Activated CD4-positive, alpha-beta memory T cell treated with anti-CD3 and anti-CD28 coated beads for 36 hours (primary cell): ENCODE results near the gene TMBIM6. TPM values are rescaled to one million over a fixed set of nuclear protein-coding genes. Genes with fewer than 3 reads are reported as not detected.
"Not testable (repeated sequence)": the region's sequence is repeated elsewhere in the genome, so short reads cannot be mapped to it uniquely, and the experiment has no call there.

Experiments used
- CTCF ChIA-PET: fragments of 350-600 bp; sonication (Branson Sonifier 250); formaldehyde crosslinking; loops from one replicate; lab custom pipeline; 2021; ENCODE audit warnings: antibody characterized with exemption, inconsistent platforms; lab: Charles Lee
- POLR2A ChIA-PET: fragments of 350-600 bp; sonication (Branson Sonifier 250); formaldehyde crosslinking; loops from one replicate; lab custom pipeline; 2021; ENCODE audit warnings: antibody characterized with exemption; lab: Charles Lee
- DNase-seq: peaks from one replicate; pipeline ENCODE4 v3.0.0-alpha.2; 2020
- H3K27ac Mint-ChIP-seq: one replicate; pipeline ENCODE4 v1.8.0; 2021; ENCODE audit warnings: mixed read lengths
- H3K27me3 Mint-ChIP-seq: one replicate; pipeline ENCODE4 v1.8.0; 2021; ENCODE audit warnings: mixed read lengths
- H3K36me3 Mint-ChIP-seq: one replicate; pipeline ENCODE4 v1.8.0; 2021; ENCODE audit warnings: mixed read lengths
- H3K4me1 Mint-ChIP-seq: one replicate; pipeline ENCODE4 v1.8.0; 2021; ENCODE audit warnings: low read depth, mixed read lengths
- H3K4me3 Mint-ChIP-seq: one replicate; pipeline ENCODE4 v1.8.0; 2021; ENCODE audit warnings: mild to moderate bottlenecking, mixed read lengths
- H3K9me3 Mint-ChIP-seq: one replicate; pipeline ENCODE4 v1.8.0; 2021; ENCODE audit warnings: mixed read lengths
- intact Hi-C: fragments of 100-400 bp; cut with micrococcal nuclease; formaldehyde crosslinking; loops from one replicate; pipeline ENCODE4 v1.15.1; 2023
- total RNA-seq, 2 experiments: library from RNA; stranded (reverse); gene quantifications; one replicate each; pipeline ENCODE4 v1.2.3, GENCODE V29; 2021

The TMBIM6 gene
- total RNA-seq, 2 experiments from 2014 or later: 481 to 486 TPM

DNA sequence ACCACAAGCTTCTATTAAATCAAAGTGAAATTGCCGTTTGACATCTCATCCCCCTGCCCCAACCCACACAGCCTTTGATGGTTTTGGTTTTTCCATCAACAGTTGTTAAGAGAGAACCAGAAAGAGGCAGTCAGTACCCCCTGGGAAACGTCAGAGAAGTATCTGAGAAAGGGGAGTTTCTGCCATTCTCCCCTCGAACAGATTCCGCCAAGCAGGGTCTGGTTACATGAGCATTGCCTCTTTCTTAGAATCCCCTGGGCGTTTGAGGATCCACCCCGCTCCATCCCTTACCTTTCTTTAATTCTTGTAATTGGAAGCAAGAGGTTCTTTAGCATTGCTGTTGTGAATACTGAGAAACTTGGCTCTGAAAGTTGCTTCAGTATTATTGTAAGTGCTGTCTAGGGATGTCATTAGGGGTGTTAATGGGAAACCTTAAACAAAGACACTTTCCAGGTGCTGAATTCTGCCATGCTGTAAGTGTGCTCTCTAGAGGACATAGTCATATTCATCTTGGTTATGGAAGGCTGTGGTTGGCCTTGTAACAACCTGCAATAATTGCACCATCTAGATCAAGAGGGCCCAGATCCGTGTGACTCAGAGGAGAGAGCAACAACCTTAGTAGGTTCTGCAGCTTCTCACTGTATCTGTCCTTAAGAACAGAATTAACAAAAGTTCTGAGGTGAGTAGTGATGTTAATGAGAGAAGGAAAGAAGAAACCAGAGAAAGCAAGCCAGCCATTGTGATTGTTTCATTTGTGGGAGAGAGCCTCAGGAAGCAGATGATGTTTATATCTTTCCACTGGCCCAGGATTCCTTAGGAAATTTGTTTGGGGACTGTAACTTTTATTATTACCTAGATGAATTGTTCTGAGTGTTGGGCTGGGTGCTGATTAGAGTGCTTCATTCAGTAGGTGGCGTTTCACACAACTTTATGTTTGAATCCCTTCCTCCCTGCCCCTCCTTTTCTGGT, 9.0 kb downstream of the TMBIM6 start:
- intact Hi-C loops: loop anchor here (1.0 to 10.0 kb wide), 7 partner anchors 9 to 1572 kb away; partner anchors contain the start of genes BIN2, SLC11A2 and TMBIM6
- Mint-ChIP-seq H3K27me3 (no peaks in the 10 kb centered on the region), H3K4me1 (peaks cover 86% of the 10 kb centered on the region), H3K27ac (peak overlapping the region; percentile 92), H3K36me3 (peaks cover 46% of the 10 kb centered on the region), H3K9me3 (no peaks in the 10 kb centered on the region), H3K4me3 (peak overlapping the region; percentile 54)
- ChIA-PET CTCF (interaction anchor here (1.6 to 8.5 kb wide), 3 partner anchors 9 to 27 kb away, joined by 6 to 74 read pairs (median 23); partner anchors contain the start of gene TMBIM6), POLR2A (interaction anchor here (0.7 to 2.4 kb wide), 4 partner anchors 9 to 764 kb away, joined by 3 to 26 read pairs (median 8); partner anchors contain the start of gene TMBIM6)
- peak; percentile 77 for DNase-seq

DNA sequence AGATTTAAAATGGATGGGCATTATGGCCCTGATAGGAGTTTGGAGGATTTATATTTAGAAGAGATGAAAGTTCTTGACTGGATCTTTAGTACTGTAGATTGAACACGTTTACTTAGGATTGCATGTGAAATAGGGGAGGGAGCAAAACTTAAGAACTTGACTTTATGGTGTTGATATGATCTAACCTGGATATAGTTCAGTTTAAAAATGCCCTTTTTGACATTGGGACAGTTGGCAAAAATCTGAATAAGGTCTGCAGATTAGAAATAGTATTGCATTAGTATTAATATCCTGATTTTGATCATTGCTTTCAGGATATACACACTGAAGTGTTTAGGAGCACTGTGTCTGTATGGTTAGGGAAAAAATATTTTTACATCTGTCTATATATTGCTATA, 9.6 kb downstream of the TMBIM6 start:
- no peak for DNase-seq
- peak overlapping the region; percentile 92 for H3K27ac Mint-ChIP-seq
- intact Hi-C loops: loop anchor here (1.0 to 10.0 kb wide), 7 partner anchors 10 to 1571 kb away; partner anchors contain the start of genes BIN2, SLC11A2 and TMBIM6
- H3K27me3 Mint-ChIP-seq: no peaks in the 10 kb centered on the region
- H3K9me3 Mint-ChIP-seq: no peaks in the 10 kb centered on the region
- H3K4me3 Mint-ChIP-seq: peak overlapping the region; percentile 54
- ChIA-PET POLR2A (interaction anchor here (1.4 to 4.1 kb wide), 4 partner anchors 10 to 16 kb away, joined by 3 to 27 read pairs (median 20); partner anchors contain the start of gene TMBIM6), CTCF (interaction anchor here (1.6 to 8.5 kb wide), 5 partner anchors 10 to 26 kb away, joined by 6 to 74 read pairs (median 33); partner anchors contain the start of gene TMBIM6)
- peaks cover 85% of the 10 kb centered on the region for H3K4me1 Mint-ChIP-seq
- peaks cover 50% of the 10 kb centered on the region for H3K36me3 Mint-ChIP-seq

DNA sequence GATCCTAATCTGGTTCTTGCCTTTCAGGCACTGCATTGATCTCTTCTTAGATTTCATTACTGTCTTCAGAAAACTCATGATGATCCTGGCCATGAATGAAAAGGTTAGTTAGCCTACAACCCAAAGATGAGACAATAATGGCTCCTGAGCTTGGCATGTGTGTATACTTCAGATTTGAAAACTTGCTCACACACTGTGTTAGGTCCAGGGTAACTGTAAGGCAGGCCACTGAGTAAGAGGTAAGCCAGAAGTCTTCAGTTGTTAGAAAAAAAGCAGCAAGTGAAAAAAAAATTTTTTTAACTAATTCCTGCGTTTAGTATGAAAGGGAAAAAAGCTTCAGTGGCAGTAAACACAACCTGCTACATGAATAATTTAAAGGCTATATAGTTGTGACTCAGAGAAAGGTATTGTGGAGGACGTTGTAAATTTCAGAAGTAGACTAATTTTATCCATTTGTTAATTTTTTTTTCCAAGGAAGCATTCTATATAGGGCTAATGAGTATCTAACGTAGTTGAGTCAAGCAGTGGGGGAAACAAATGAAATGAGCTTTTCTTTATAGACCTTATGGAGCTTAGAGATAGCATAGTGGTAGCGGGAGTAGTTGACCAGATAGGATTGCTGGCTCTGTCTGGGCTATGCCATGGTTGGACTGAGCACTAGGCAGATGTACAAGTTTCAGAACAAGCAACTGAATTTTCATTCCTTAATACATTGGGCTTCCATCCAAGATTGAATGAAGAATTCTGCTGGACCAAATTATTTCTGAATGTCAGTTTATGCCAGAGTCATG, 20.5 kb downstream of the TMBIM6 start:
- peaks cover 55% of the 10 kb centered on the region for H3K4me1 Mint-ChIP-seq
- H3K9me3 Mint-ChIP-seq: no peaks in the 10 kb centered on the region
- no peak overlapping the region for H3K4me3 Mint-ChIP-seq
- H3K27me3 Mint-ChIP-seq: no peaks in the 10 kb centered on the region
- H3K27ac Mint-ChIP-seq: peak overlapping the region; percentile 95
- peaks cover 66% of the 10 kb centered on the region for H3K36me3 Mint-ChIP-seq
- ChIA-PET POLR2A (interaction anchor here (0.6 to 4.4 kb wide), 6 partner anchors 12 to 252 kb away, joined by 3 to 27 read pairs (median 5); partner anchors contain the start of gene TMBIM6), CTCF (interaction anchor here (0.6 to 10.2 kb wide), 28 partner anchors 9 to 780 kb away, joined by 3 to 136 read pairs (median 4); partner anchors contain the start of genes NCKAP5L, PRPF40B and TMBIM6)
- DNase-seq: no peak
- intact Hi-C loops: loop anchor here (1.0 to 5.0 kb wide), 5 partner anchors 8 to 80 kb away; partner anchors contain the start of genes BCDIN3D and TMBIM6

DNA sequence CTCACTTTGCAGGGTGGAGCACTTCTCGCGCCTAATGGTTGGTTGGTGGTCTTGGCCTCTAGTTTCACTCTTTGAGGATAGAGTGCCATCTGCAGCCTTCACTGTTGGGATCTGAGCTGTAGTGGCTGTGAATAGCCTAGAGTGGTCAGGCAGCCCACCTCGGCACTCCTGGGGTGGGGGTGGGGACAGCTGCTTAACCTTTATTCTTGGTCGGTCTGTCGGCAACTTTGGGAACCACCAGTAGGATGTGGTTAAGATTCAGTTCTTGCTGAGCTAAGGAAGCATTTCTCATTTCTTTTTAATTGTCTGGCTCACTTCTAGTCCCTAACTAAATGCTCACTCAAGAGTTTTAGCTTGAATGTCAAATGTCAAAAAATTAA, 21.1 kb downstream of the TMBIM6 start:
- Mint-ChIP-seq H3K4me3 (no peak overlapping the region), H3K27me3 (no peaks in the 10 kb centered on the region), H3K9me3 (no peaks in the 10 kb centered on the region), H3K36me3 (peaks cover 60% of the 10 kb centered on the region), H3K4me1 (peaks cover 57% of the 10 kb centered on the region), H3K27ac (peak overlapping the region; percentile 95)
- intact Hi-C loops: loop anchor here (1.0 to 5.0 kb wide), 5 partner anchors 8 to 80 kb away; partner anchors contain the start of genes BCDIN3D and TMBIM6
- ChIA-PET CTCF (interaction anchor here (0.6 to 10.2 kb wide), 28 partner anchors 9 to 779 kb away, joined by 3 to 136 read pairs (median 4); partner anchors contain the start of genes NCKAP5L, PRPF40B and TMBIM6), POLR2A (interaction anchor here (0.5 to 4.4 kb wide), 6 partner anchors 9 to 251 kb away, joined by 3 to 27 read pairs (median 5); partner anchors contain the start of gene TMBIM6)
- DNase-seq: peak; percentile 54

DNA sequence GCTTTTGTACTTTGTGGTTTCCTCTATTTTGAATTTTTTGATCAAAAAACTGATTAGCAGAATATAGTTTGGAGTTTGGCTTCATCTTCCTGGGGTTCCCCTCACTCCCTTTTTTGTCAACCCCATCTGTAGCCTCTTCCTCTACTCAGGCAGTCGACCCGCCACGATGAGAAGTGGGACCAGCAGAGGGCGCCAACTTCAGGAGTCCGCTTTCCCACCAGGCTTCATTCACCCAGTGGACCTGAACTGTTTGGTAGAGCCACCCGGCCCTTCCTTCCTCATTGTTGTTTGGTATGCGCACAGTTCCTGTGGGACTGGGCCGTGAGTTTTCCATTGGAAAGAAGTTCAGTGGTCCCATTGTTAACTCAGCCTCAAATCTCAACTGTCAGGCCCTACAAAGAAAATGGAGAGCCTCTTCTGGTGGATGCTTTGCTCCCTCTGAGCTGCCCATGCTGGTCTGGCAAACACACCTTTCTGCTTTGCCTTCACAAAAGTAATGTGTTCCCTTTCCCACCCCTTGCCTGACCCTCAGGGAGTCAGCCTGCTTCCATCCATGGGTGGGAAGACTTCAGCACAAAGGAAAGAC, 21.7 kb downstream of the TMBIM6 start:
- ChIA-PET POLR2A (interaction anchor here (0.5 to 4.4 kb wide), 6 partner anchors 8 to 251 kb away, joined by 3 to 27 read pairs (median 5); partner anchors contain the start of gene TMBIM6), CTCF (interaction anchor here (0.7 to 10.2 kb wide), 23 partner anchors 10 to 204 kb away, joined by 3 to 136 read pairs (median 6); partner anchors contain the start of genes NCKAP5L, PRPF40B and TMBIM6)
- intact Hi-C loops: loop anchor here (2.0 to 5.0 kb wide), 2 partner anchors 16 to 79 kb away; partner anchors contain the start of gene BCDIN3D
- peak; percentile 89 for DNase-seq
- H3K36me3 Mint-ChIP-seq: peaks cover 54% of the 10 kb centered on the region
- H3K27me3 Mint-ChIP-seq: no peaks in the 10 kb centered on the region
- H3K9me3 Mint-ChIP-seq: no peaks in the 10 kb centered on the region
- H3K4me1 Mint-ChIP-seq: peaks cover 59% of the 10 kb centered on the region
- H3K4me3 Mint-ChIP-seq: peak overlapping the region; percentile 49
- peak overlapping the region; percentile 95 for H3K27ac Mint-ChIP-seq

DNA sequence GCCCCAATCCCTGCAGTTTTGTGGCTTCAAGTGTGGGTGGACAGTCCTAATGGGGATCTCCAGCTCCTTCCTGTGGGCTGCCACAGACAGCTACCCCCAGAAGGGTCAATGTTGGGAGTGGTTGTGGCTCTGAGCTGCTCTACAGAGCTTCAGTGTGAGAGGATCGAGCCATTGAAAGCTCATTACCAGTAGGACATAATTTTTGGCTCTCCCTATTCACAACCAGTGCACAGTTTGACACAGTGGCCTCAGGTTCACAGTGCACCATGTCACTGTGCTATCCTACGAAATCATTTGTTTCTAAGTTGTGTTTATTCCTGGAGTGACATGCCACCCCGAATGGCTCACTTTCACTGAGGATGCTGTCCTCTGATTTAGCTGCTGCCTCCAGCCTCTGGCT, 22.8 kb downstream of the TMBIM6 start:
- DNase-seq: no peak
- Mint-ChIP-seq H3K4me1 (peaks cover 56% of the 10 kb centered on the region), H3K27me3 (no peaks in the 10 kb centered on the region), H3K9me3 (no peaks in the 10 kb centered on the region), H3K4me3 (no peak overlapping the region), H3K27ac (peak overlapping the region; percentile 95), H3K36me3 (peaks cover 44% of the 10 kb centered on the region)
- CTCF ChIA-PET: interaction anchor here (1.3 to 10.2 kb wide), 7 partner anchors 9 to 128 kb away, joined by 5 to 136 read pairs (median 48); partner anchors contain the start of gene TMBIM6
- intact Hi-C loops: loop anchor here (5.0 kb wide), 1 partner anchor 78 kb away; the partner anchor contains the start of gene BCDIN3D
- POLR2A ChIA-PET: interaction anchor here (1.0 to 4.4 kb wide), 2 partner anchors 23 to 127 kb away, joined by 3 to 27 read pairs; partner anchors contain the start of gene TMBIM6

DNA sequence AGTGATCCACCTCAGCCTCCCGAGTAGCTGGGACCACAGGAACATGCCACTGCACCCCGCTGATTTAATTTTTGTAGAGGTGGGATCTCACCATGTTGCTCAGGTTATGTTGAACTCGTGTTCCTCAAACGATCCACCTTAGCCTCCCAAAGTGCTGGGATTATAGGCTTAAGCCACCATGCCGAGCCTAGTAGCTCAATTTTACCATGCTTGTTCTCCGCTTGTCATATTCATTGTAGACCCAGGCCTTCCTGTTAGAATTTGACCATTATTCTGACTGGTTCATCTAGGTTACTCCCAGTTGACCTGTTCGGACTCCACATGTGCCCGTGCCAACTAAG, 24.7 kb downstream of the TMBIM6 start:
- intact Hi-C loops: no loop called here
- no peaks in the 10 kb centered on the region for H3K9me3 Mint-ChIP-seq
- H3K4me3 Mint-ChIP-seq: no peak overlapping the region
- H3K27me3 Mint-ChIP-seq: no peaks in the 10 kb centered on the region
- no peak for DNase-seq
- H3K27ac Mint-ChIP-seq: peak overlapping the region; percentile 60
- ChIA-PET CTCF (interaction anchor here (0.6 to 10.2 kb wide), 4 partner anchors 10 to 27 kb away, joined by 3 to 136 read pairs (median 34); partner anchors contain the start of gene TMBIM6), POLR2A (interaction anchor here (1.1 kb wide), 1 partner anchor 16 kb away, joined by 3 read pairs; no protein-coding TSS in a partner anchor)
- H3K4me1 Mint-ChIP-seq: peaks cover 53% of the 10 kb centered on the region
- peaks cover 41% of the 10 kb centered on the region for H3K36me3 Mint-ChIP-seq

DNA sequence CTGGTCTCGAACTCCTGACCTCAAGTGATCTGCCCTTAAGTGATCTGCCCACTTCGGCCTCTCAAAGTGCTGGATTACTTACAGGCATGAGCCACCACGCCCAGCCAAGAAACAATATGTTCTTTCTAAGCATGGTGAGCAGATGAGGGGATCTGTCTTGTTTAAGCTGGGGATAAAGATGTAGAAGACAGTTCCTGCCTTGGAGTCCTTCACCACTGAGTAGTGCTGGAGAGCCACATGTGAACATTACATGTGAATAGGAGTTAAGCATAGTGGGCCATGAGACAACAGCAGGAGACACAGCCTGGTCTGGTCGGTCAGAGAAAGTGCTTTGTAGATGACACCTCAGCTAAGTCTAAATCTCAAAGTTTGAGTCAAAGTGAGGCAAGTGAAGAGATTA, 26.0 kb downstream of the TMBIM6 start:
- DNase-seq: no peak
- ChIA-PET CTCF (interaction anchor here (1.5 to 10.2 kb wide), 3 partner anchors 10 to 28 kb away, joined by 5 to 136 read pairs (median 66); partner anchors contain the start of gene TMBIM6), POLR2A (interaction anchor here (0.7 kb wide), 1 partner anchor 65 kb away, joined by 3 read pairs; no protein-coding TSS in a partner anchor)
- H3K27me3 Mint-ChIP-seq: no peaks in the 10 kb centered on the region
- H3K36me3 Mint-ChIP-seq: peaks cover 29% of the 10 kb centered on the region
- no peaks in the 10 kb centered on the region for H3K9me3 Mint-ChIP-seq
- intact Hi-C loops: no loop called here
- H3K27ac Mint-ChIP-seq: no peak overlapping the region
- no peak overlapping the region for H3K4me3 Mint-ChIP-seq
- H3K4me1 Mint-ChIP-seq: peaks cover 41% of the 10 kb centered on the region

DNA sequence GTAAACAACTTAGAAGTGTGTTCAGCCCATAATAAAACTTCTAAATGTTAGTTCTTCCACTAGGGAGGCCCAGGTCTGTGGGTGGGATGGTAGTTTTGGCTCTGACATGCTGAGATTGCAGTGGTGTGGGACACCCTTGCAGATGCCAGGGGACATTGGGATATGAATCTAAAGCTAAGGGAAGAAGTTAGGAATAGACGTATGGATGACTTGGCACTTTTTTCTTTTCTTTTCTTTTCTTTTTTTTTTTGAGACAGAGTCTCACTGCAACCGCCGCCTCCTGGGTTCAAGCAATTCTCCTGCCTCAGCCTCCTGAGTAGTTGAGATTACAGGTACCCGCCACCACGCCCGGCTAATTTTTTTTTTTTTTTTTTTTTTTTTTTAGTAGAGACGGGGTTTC, 31.7 kb downstream of the TMBIM6 start:
- H3K9me3 Mint-ChIP-seq, DNase-seq, POLR2A ChIA-PET, H3K36me3 Mint-ChIP-seq, intact Hi-C loops, H3K4me3 Mint-ChIP-seq, H3K27ac Mint-ChIP-seq, H3K27me3 Mint-ChIP-seq, H3K4me1 Mint-ChIP-seq: not testable (repeated sequence)
- CTCF ChIA-PET: interaction anchor here (0.8 to 2.7 kb wide), 5 partner anchors 9 to 66 kb away, joined by 3 to 10 read pairs (median 5); no protein-coding TSS in a partner anchor

DNA sequence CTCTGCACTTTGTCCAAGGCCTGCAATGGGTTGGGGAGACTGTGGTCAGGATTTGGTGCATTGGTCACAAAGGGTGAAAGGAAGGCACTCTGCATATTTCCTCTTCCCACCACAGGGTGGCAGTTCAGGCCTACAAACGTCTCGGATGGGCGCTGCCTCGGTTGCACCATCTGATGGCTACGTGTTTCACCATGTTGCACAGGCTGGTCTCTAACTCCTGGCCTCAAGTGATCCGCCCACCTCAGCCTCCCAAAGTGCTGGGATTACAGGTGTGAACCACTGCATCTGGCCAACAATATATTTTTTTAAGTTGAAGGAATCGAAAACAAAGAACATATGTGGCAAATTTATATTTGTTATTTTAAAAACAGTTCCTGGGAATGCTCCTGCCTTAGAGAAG, 35.1 kb downstream of the TMBIM6 start:
- Mint-ChIP-seq H3K27me3 (peaks cover 14% of the 10 kb centered on the region), H3K27ac (no peak overlapping the region), H3K36me3 (no peaks in the 10 kb centered on the region), H3K4me3 (no peak overlapping the region), H3K4me1 (peaks cover 13% of the 10 kb centered on the region), H3K9me3 (no peaks in the 10 kb centered on the region)
- CTCF ChIA-PET: interaction anchor here (1.4 to 2.7 kb wide), 4 partner anchors 26 to 185 kb away, joined by 3 to 79 read pairs (median 17); partner anchors contain the start of genes AQP5 and TMBIM6
- intact Hi-C loops: loop anchor here (1.0 to 2.0 kb wide), 4 partner anchors 63 to 280 kb away; no protein-coding TSS in a partner anchor
- POLR2A ChIA-PET: interaction anchor here (2.4 kb wide), 1 partner anchor 35 kb away, joined by 6 read pairs; the partner anchor contains the start of gene TMBIM6
- peak; percentile 79 for DNase-seq
